CD4-positive, alpha-beta memory T cell (primary cell): ENCODE measurements around the gene PPP3R1. TPM values are rescaled to one million over a fixed set of nuclear protein-coding genes. Genes with fewer than 3 reads are reported as not detected.

Experiments
- CTCF ChIA-PET: fragments of 350-600 bp; sonication (Branson Sonifier 250); formaldehyde crosslinking; loops from one replicate; lab custom pipeline; 2021; ENCODE audit warnings: inconsistent platforms; ENCODE audit not compliant: partially characterized antibody; lab: Charles Lee
- POLR2A ChIA-PET: fragments of 350-600 bp; sonication (Branson Sonifier 250); formaldehyde crosslinking; loops from one replicate; lab custom pipeline; 2021; ENCODE audit not compliant: partially characterized antibody; lab: Charles Lee
- DNase-seq, 5 donors: peaks; one replicate each; pipeline versions ENCODE4 v3.0.0 to v3.0.0-alpha.2; 2020 to 2022; ENCODE audit warnings: mixed read lengths in 1 of 5
- H3K27ac ChIP-seq: one replicate; pipeline ENCODE4 v1.7.0; 2013; ENCODE audit warnings: low read depth, low read length
- H3K27me3 ChIP-seq: 2 replicates; pipeline ENCODE4 v1.7.0; 2013; ENCODE audit warnings: mild to moderate bottlenecking, low read length, moderate library complexity; ENCODE audit not compliant: insufficient read depth
- H3K36me3 ChIP-seq: 2 replicates; pipeline ENCODE4 v1.7.0; 2013; ENCODE audit warnings: mild to moderate bottlenecking, low read length, moderate library complexity; ENCODE audit not compliant: insufficient read depth
- H3K4me1 ChIP-seq: 2 replicates; pipeline ENCODE4 v1.7.0; 2013; ENCODE audit warnings: mild to moderate bottlenecking, low read length, moderate library complexity; ENCODE audit not compliant: insufficient read depth
- H3K4me3 ChIP-seq, 2 donors: one replicate each; pipeline ENCODE4 v1.7.0; 2013; ENCODE audit warnings: low read length in 2 of 2, mild to moderate bottlenecking in 1 of 2
- H3K9me3 ChIP-seq, 2 donors: one replicate each; pipeline ENCODE4 v1.7.0; 2013; ENCODE audit warnings: low read length in 2 of 2, control low read depth in 1 of 2; ENCODE audit not compliant: control insufficient read depth in 1 of 2
- H3K27ac Mint-ChIP-seq, 7 donors: one replicate each; pipeline ENCODE4 v1.8.0; 2020 to 2021; ENCODE audit warnings: mixed read lengths in 7 of 7, mild to moderate bottlenecking in 6 of 7, inconsistent platforms in 3 of 7, moderate library complexity in 3 of 7
- H3K27me3 Mint-ChIP-seq, 2 donors: one replicate each; pipeline ENCODE4 v1.8.0; 2020 to 2021; ENCODE audit warnings: mixed read lengths in 2 of 2
- H3K36me3 Mint-ChIP-seq, 2 donors: one replicate each; pipeline ENCODE4 v1.8.0; 2020 to 2021; ENCODE audit warnings: mixed read lengths in 2 of 2, inconsistent platforms in 1 of 2, mild to moderate bottlenecking in 1 of 2
- H3K4me1 Mint-ChIP-seq, 4 donors: one replicate each; pipeline ENCODE4 v1.8.0; 2020 to 2021; ENCODE audit warnings: mixed read lengths in 4 of 4, mild to moderate bottlenecking in 1 of 4
- H3K4me3 Mint-ChIP-seq, 8 donors: one replicate each; pipeline ENCODE4 v1.8.0; 2020 to 2021; ENCODE audit warnings: mixed read lengths in 8 of 8, mild to moderate bottlenecking in 7 of 8, moderate library complexity in 6 of 8, inconsistent platforms in 3 of 8
- H3K9me3 Mint-ChIP-seq, 8 donors: one replicate each; pipeline ENCODE4 v1.8.0; 2020 to 2021; ENCODE audit warnings: mixed read lengths in 8 of 8, mild to moderate bottlenecking in 5 of 8, inconsistent platforms in 3 of 8, moderate library complexity in 1 of 8
- intact Hi-C: fragments of 100-400 bp; cut with micrococcal nuclease; formaldehyde crosslinking; loops from one replicate; pipeline ENCODE4 v1.15.1; 2023
- polyA plus RNA-seq, 2 donors: library from polyadenylated mRNA; unstranded; fragments of 300-500 nt; fragmentation: Illumina TruSeq; gene quantifications; one replicate each; pipeline ENCODE4 v1.2.3, GENCODE V29; 2021
- total RNA-seq, 2 experiments: library from RNA; stranded (reverse); gene quantifications; one replicate each; pipeline ENCODE4 v1.2.3, GENCODE V29; 2021

PPP3R1 gene
- total and polyA plus RNA-seq, 4 experiments from 2014 or later = 3.9 to 76.8 (median 40.1) TPM

DNA sequence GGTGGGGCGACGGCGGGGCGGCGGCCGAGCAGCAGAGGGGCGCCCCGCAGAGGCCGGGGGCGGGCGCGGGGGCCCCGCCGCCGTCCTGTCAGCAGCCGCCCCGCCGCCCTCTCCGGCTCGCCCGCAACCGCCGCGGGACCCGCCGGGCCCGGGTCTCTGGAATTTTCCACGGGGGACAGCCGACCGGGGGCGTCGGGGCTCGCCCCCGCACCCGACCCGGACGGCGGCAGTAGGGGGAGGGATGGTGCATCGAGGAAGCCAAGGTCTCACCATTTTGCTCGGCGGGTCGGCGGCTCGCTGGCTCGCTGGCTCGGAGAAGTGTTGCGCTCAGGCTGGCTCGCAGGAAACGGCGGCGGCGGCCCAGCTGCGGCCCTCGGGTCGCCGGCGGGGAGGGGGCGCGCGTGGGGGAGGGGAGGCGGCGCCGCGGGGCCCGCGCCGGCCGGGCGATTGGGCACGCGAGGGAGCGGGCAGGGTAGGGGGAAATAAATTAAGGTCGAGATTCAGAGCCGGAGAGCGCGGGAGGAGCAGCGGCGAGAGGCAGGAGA is 405 bp downstream of the PPP3R1 start:
- Mint-ChIP-seq H3K27ac (peak overlapping the region in 6 of 7 donors; percentile 80 to 99 (median 94)), H3K4me1 (peaks cover 23 to 59% (median 36%) of the 10 kb centered on the region in 4 donors), H3K9me3 (peaks cover 0 to 8% (median 0%) of the 10 kb centered on the region in 8 donors), H3K27me3 (peaks cover 0 to 4% of the 10 kb centered on the region in 2 donors), H3K36me3 (peaks cover 0 to 20% of the 10 kb centered on the region in 2 donors), H3K4me3 (peak overlapping the region; percentile 80 to 99 (median 92))
- Histone ChIP-seq H3K4me1 (peaks cover 64% of the 10 kb centered on the region), H3K9me3 (no peaks in the 10 kb centered on the region), H3K4me3 (peak overlapping the region in 1 of 2 donors; percentile 83), H3K27ac (peak overlapping the region; percentile 91), H3K36me3 (no peaks in the 10 kb centered on the region), H3K27me3 (no peaks in the 10 kb centered on the region)
- intact Hi-C loops = loop anchor here (1.0 to 5.0 kb wide), 8 partner anchors 15 to 855 kb away; partner anchors contain the start of genes APLF, C1D, ETAA1 and FBXO48
- ChIA-PET CTCF (interaction anchor here (1.0 to 4.0 kb wide), 6 partner anchors 30 to 94 kb away, joined by 3 to 38 read pairs (median 8); partner anchors contain the start of gene PNO1), POLR2A (interaction anchor here (0.6 to 4.0 kb wide), 14 partner anchors 15 to 515 kb away, joined by 3 to 49 read pairs (median 6); partner anchors contain the start of genes APLF, FBXO48 and PNO1)
- DNase-seq = peak; percentile 31 to 62 (median 49)

- Histone ChIP-seq H3K27me3 (no peaks in the 10 kb centered on the region), H3K27ac (peak overlapping the region; percentile 91), H3K9me3 (no peaks in the 10 kb centered on the region), H3K4me3 (peak overlapping the region; percentile 66 to 83), H3K36me3 (no peaks in the 10 kb centered on the region), H3K4me1 (peaks cover 70% of the 10 kb centered on the region)
- peak; percentile 81 to 93 (median 86) for DNase-seq
- ChIA-PET POLR2A (interaction anchor here (0.6 to 4.0 kb wide), 6 partner anchors 12 to 107 kb away, joined by 3 to 49 read pairs (median 5); partner anchors contain the start of gene PNO1), CTCF (interaction anchor here (0.8 to 4.0 kb wide), 2 partner anchors 15 to 55 kb away, joined by 3 to 38 read pairs; no protein-coding TSS in a partner anchor)
- Mint-ChIP-seq H3K27me3 (peaks cover 0 to 4% of the 10 kb centered on the region in 2 donors), H3K4me3 (peak overlapping the region in 7 of 8 donors; percentile 87 to 100 (median 94)), H3K9me3 (peaks cover 0 to 8% (median 0%) of the 10 kb centered on the region in 8 donors), H3K36me3 (peaks cover 0 to 20% of the 10 kb centered on the region in 2 donors), H3K27ac (peak overlapping the region in 6 of 7 donors; percentile 91 to 99 (median 97)), H3K4me1 (peaks cover 20 to 59% (median 34%) of the 10 kb centered on the region in 4 donors)
- intact Hi-C loops = loop anchor here (1.0 to 5.0 kb wide), 8 partner anchors 15 to 854 kb away; partner anchors contain the start of genes APLF, C1D, ETAA1 and FBXO48
These were observed 1.0 kb downstream of the PPP3R1 start for GRCh38 chr2:68251187-68251854.

DNA sequence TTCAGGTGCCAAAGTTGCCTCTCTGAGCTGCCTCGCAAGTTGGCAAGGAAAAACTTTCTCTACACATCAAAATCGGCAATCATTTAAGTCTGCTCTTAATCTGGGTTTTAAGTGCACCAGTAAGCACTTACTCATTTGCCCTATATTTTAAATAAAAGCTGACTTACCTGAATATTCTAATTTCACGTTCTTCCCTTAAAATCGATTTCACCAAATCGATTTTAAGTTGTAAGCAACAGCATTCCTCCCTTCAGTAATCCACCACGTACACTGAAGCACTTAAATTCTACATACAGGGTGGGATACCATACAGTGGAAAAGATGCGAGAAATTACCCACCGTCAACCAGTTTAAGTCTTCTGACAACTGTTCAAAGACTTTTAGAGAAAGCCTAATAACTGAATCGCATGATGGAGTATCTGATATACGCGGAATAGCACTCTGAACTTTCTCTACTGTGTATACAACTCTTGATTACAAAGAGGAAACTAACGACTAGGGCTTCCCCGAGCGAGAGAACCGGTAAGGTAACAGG is 1.6 kb downstream of the PPP3R1 start:
- Mint-ChIP-seq H3K4me3 (peak overlapping the region in 7 of 8 donors; percentile 87 to 100 (median 94)), H3K27ac (peak overlapping the region in 6 of 7 donors; percentile 91 to 99 (median 97)), H3K9me3 (peaks cover 0 to 8% (median 0%) of the 10 kb centered on the region in 8 donors), H3K4me1 (peaks cover 18 to 55% (median 30%) of the 10 kb centered on the region in 4 donors), H3K27me3 (peaks cover 0 to 4% of the 10 kb centered on the region in 2 donors), H3K36me3 (peaks cover 0 to 20% of the 10 kb centered on the region in 2 donors)
- intact Hi-C loops = loop anchor here (1.0 to 5.0 kb wide), 8 partner anchors 14 to 853 kb away; partner anchors contain the start of genes APLF, C1D, ETAA1 and FBXO48
- H3K27ac ChIP-seq = peak overlapping the region; percentile 91
- DNase-seq = no peak
- POLR2A ChIA-PET = interaction anchor here (1.0 to 4.0 kb wide), 7 partner anchors 12 to 107 kb away, joined by 3 to 49 read pairs (median 3); partner anchors contain the start of gene PNO1
- peaks cover 71% of the 10 kb centered on the region for H3K4me1 ChIP-seq
- peak overlapping the region; percentile 66 to 83 for H3K4me3 ChIP-seq
- no peaks in the 10 kb centered on the region for H3K36me3 ChIP-seq
- H3K9me3 ChIP-seq = no peaks in the 10 kb centered on the region
- CTCF ChIA-PET = interaction anchor here (0.8 to 4.0 kb wide), 8 partner anchors 14 to 191 kb away, joined by 3 to 38 read pairs (median 3); no protein-coding TSS in a partner anchor
- no peaks in the 10 kb centered on the region for H3K27me3 ChIP-seq

DNA sequence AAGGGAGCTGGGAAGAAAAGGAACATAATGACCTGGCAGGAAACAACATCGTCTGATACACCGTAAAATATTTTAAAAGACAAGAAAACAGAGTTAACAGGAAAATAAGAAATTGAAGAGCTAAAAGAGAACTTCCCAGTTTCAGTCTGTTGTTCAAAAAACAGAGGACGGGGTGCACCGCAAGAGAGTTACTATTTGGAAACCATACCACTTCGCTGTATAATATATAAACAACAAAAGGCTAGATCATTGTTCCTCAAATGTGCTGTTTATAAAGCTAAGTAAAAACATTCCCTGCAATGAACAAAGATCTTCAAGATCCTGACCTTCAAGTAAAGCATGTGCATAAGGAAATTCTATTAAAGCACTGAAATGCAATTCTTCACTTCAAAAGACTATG is 2.1 kb downstream of the PPP3R1 start:
- H3K9me3 ChIP-seq = no peaks in the 10 kb centered on the region
- Mint-ChIP-seq H3K27ac (peak overlapping the region in 6 of 7 donors; percentile 91 to 99 (median 97)), H3K4me1 (peaks cover 17 to 52% (median 28%) of the 10 kb centered on the region in 4 donors), H3K27me3 (peaks cover 0 to 4% of the 10 kb centered on the region in 2 donors), H3K36me3 (peaks cover 0 to 20% of the 10 kb centered on the region in 2 donors), H3K9me3 (peaks cover 0 to 8% (median 0%) of the 10 kb centered on the region in 8 donors), H3K4me3 (peak overlapping the region in 7 of 8 donors; percentile 87 to 100 (median 94))
- ChIA-PET CTCF (interaction anchor here (1.0 to 4.0 kb wide), 8 partner anchors 14 to 191 kb away, joined by 3 to 38 read pairs (median 3); no protein-coding TSS in a partner anchor), POLR2A (interaction anchor here (1.0 to 4.0 kb wide), 5 partner anchors 14 to 93 kb away, joined by 3 to 49 read pairs (median 4); partner anchors contain the start of gene PNO1)
- intact Hi-C loops = loop anchor here (2.0 to 5.0 kb wide), 4 partner anchors 13 to 853 kb away; partner anchors contain the start of genes APLF, C1D, ETAA1 and FBXO48
- peak overlapping the region; percentile 66 to 83 for H3K4me3 ChIP-seq
- H3K27ac ChIP-seq = peak overlapping the region; percentile 91
- no peaks in the 10 kb centered on the region for H3K36me3 ChIP-seq
- DNase-seq = no peak
- H3K4me1 ChIP-seq = peaks cover 71% of the 10 kb centered on the region
- no peaks in the 10 kb centered on the region for H3K27me3 ChIP-seq

GRCh38 chr2:68248806-68249205 is 3.5 kb downstream of the PPP3R1 start:
- Mint-ChIP-seq H3K36me3 (peaks cover 0 to 20% of the 10 kb centered on the region in 2 donors), H3K27me3 (peaks cover 0 to 4% of the 10 kb centered on the region in 2 donors), H3K4me3 (no peak overlapping the region), H3K27ac (no peak overlapping the region), H3K9me3 (peaks cover 0 to 8% (median 0%) of the 10 kb centered on the region in 8 donors), H3K4me1 (peaks cover 12 to 38% (median 17%) of the 10 kb centered on the region in 4 donors)
- H3K27me3 ChIP-seq = no peaks in the 10 kb centered on the region
- POLR2A ChIA-PET = interaction anchor here (1.1 kb wide), 1 partner anchor 12 kb away, joined by 3 read pairs; no protein-coding TSS in a partner anchor
- CTCF ChIA-PET = interaction anchor here (4.0 kb wide), 1 partner anchor 52 kb away, joined by 38 read pairs; no protein-coding TSS in a partner anchor
- peaks cover 72% of the 10 kb centered on the region for H3K4me1 ChIP-seq
- H3K4me3 ChIP-seq = no peak overlapping the region
- intact Hi-C loops = no loop called here
- no peak for DNase-seq
- H3K9me3 ChIP-seq = no peaks in the 10 kb centered on the region
- no peaks in the 10 kb centered on the region for H3K36me3 ChIP-seq
- no peak overlapping the region for H3K27ac ChIP-seq

- no peaks in the 10 kb centered on the region for H3K27me3 ChIP-seq
- H3K4me1 ChIP-seq = peaks cover 71% of the 10 kb centered on the region
- Mint-ChIP-seq H3K27ac (no peak overlapping the region), H3K27me3 (peaks cover 0 to 2% of the 10 kb centered on the region in 2 donors), H3K9me3 (peaks cover 0 to 6% (median 0%) of the 10 kb centered on the region in 8 donors), H3K4me3 (no peak overlapping the region), H3K36me3 (peaks cover 0 to 19% of the 10 kb centered on the region in 2 donors), H3K4me1 (peaks cover 8 to 34% (median 13%) of the 10 kb centered on the region in 4 donors)
- POLR2A ChIA-PET = interaction anchor here (1.1 kb wide), 1 partner anchor 12 kb away, joined by 3 read pairs; no protein-coding TSS in a partner anchor
- no peak overlapping the region for H3K4me3 ChIP-seq
- H3K36me3 ChIP-seq = no peaks in the 10 kb centered on the region
- CTCF ChIA-PET = interaction anchor here (4.0 kb wide), 1 partner anchor 52 kb away, joined by 38 read pairs; no protein-coding TSS in a partner anchor
- H3K27ac ChIP-seq = no peak overlapping the region
- no peak for DNase-seq
- intact Hi-C loops = no loop called here
- no peaks in the 10 kb centered on the region for H3K9me3 ChIP-seq
These were observed 4.0 kb downstream of the PPP3R1 start for GRCh38 chr2:68248361-68248760.
